22Rv1 (cell line): ENCODE data around the gene CD2AP.

ENCODE experiments used
- CTCF ChIP-seq: fragments of 450-650 bp; IDR thresholded peaks from 2 replicates; pipeline ENCODE4 v1.5.1; 2017; ENCODE audit warnings: mild to moderate bottlenecking
- ZFX ChIP-seq: fragments of 450-650 bp; IDR thresholded peaks from 2 replicates; pipeline ENCODE4 v1.6.1; 2017; ENCODE audit warnings: antibody characterized with exemption, borderline replicate concordance

GRCh38 chr6:47532981-47533585 is 55.5 kb downstream of the CD2AP start:
- TF ChIP-seq CTCF (no peak), ZFX (no peak)
